NK-92 (cell line): ENCODE results near the gene GASK1A.
"Not testable (repeated sequence)": the region's sequence is repeated elsewhere in the genome, so short reads cannot be mapped to it uniquely, and the experiment has no call there.

Source experiments
- DNase-seq: peaks from one replicate; lab custom pipeline; 2025; ENCODE audit not compliant: unreplicated experiment; lab: John Stamatoyannopoulos, UW

The GASK1A gene

GRCh38 chr3:42979044-42979972, at the start of gene GASK1A:
GASK1A (plus strand) TSS chr3:42979311; CDS start chr3:42979643, 332 bp downstream.
- DNase-seq: no peak

- DNase-seq: no peak
These were observed 45.0 kb upstream of the GASK1A start for GRCh38 chr3:42934111-42934510.

- DNase-seq: no peak
These were observed 44.2 kb upstream of the GASK1A start for GRCh38 chr3:42934910-42935309.

GRCh38 chr3:42935472-42935871, 43.6 kb upstream of the GASK1A start:
- DNase-seq: no peak

GRCh38 chr3:42936157-42936981, 42.7 kb upstream of the GASK1A start:
- no peak for DNase-seq

GRCh38 chr3:42937334-42937733, 41.8 kb upstream of the GASK1A start:
- no peak for DNase-seq

- DNase-seq: no peak
These were observed 36.4 kb upstream of the GASK1A start for GRCh38 chr3:42942693-42943092.

- no peak for DNase-seq
These were observed 33.1 kb upstream of the GASK1A start for GRCh38 chr3:42946050-42946449.

GRCh38 chr3:42957573-42957972, 21.5 kb upstream of the GASK1A start:
- DNase-seq: no peak

GRCh38 chr3:42960282-42960681, 18.8 kb upstream of the GASK1A start:
- no peak for DNase-seq

GRCh38 chr3:42960786-42961185, 18.3 kb upstream of the GASK1A start:
- no peak for DNase-seq

- no peak for DNase-seq
These were observed 17.5 kb upstream of the GASK1A start for GRCh38 chr3:42961633-42962032.

- no peak for DNase-seq
These were observed 15.8 kb upstream of the GASK1A start for GRCh38 chr3:42963269-42963668.

- DNase-seq: no peak
These were observed 14.8 kb upstream of the GASK1A start for GRCh38 chr3:42964266-42964665.

GRCh38 chr3:42970557-42970956, 8.6 kb upstream of the GASK1A start:
- DNase-seq: no peak

- DNase-seq: no peak
These were observed 7.9 kb upstream of the GASK1A start for GRCh38 chr3:42970976-42971772.

GRCh38 chr3:42974906-42975305, 4.2 kb upstream of the GASK1A start:
- not testable (repeated sequence) for DNase-seq

GRCh38 chr3:42975456-42975855, 3.7 kb upstream of the GASK1A start:
- DNase-seq: no peak

- DNase-seq: no peak
These were observed 3.2 kb upstream of the GASK1A start for GRCh38 chr3:42975955-42976354.

GRCh38 chr3:42980209-42980608, 1.1 kb downstream of the GASK1A start:
- DNase-seq: no peak

GRCh38 chr3:42980909-42981308, 1.8 kb downstream of the GASK1A start:
- DNase-seq: no peak
